GM12892 (cell line): ENCODE data around the gene GPER1.

Experiments used
- POLR2A ChIP-seq: IDR thresholded peaks from 2 replicates; pipeline ENCODE4 v1.6.1; 2011; ENCODE audit warnings: low read depth, low read length, control low read depth
- POLR2AphosphoS5 ChIP-seq: IDR thresholded peaks from 2 replicates; pipeline ENCODE4 v1.6.1; 2011; ENCODE audit warnings: low read depth, low read length, control low read depth
- TAF1 ChIP-seq: IDR thresholded peaks from 2 replicates; pipeline ENCODE4 v1.6.1; 2011; ENCODE audit warnings: low read depth, mild to moderate bottlenecking, control low read depth, low read length, borderline replicate concordance

- no peak for TF ChIP-seq POLR2A
- no peak for TF ChIP-seq POLR2AphosphoS5
- no peak for TF ChIP-seq TAF1
These were observed 35.7 kb upstream of the GPER1 start for GRCh38 chr7:1052031-1052818.
